HG03066 (cell line): ENCODE results near the gene KRTAP5-10.
"Not testable (repeated sequence)": the region's sequence is repeated elsewhere in the genome, so short reads cannot be mapped to it uniquely, and the experiment has no call there.

Source experiments
- ATAC-seq: cut with Tn5 transposase; IDR thresholded peaks from one replicate; pipeline ENCODE4 v1.9.1; 2021; ENCODE audit warnings: low read depth; ENCODE audit not compliant: unreplicated experiment

The KRTAP5-10 gene

DNA sequence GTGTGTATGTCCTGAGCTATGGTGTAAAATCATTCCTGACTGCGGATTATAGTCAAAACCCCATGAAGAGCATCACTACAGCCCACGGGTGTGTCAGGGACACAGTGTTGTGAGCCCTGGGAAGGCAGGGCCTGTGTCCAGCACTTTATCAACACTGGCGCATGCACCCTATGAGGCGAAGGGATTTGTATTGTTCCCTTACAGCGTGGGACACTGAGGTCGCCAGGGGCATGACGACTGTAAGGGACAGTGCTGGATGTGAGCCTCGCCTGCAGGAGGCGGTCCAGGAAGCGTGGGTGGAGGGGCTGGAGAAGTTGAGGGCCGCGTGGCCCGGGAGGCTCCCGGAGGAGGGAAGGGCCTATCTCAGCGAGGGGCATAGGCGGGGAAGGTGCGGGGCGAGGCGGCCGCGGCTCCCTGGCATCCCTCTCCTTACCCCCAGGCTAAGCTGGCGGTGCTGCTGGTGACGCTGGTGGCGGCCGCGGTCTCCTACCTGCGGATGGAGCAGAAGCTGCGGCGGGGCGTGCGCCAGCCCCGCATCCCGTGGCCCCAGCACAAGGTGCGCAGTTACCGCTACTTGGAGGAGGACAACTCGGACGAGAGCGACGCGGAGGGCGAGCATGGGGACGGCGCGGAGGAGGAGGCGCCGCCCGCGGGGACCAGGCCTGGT is 41.6 kb downstream of the KRTAP5-10 start:
- not testable (repeated sequence) for ATAC-seq

DNA sequence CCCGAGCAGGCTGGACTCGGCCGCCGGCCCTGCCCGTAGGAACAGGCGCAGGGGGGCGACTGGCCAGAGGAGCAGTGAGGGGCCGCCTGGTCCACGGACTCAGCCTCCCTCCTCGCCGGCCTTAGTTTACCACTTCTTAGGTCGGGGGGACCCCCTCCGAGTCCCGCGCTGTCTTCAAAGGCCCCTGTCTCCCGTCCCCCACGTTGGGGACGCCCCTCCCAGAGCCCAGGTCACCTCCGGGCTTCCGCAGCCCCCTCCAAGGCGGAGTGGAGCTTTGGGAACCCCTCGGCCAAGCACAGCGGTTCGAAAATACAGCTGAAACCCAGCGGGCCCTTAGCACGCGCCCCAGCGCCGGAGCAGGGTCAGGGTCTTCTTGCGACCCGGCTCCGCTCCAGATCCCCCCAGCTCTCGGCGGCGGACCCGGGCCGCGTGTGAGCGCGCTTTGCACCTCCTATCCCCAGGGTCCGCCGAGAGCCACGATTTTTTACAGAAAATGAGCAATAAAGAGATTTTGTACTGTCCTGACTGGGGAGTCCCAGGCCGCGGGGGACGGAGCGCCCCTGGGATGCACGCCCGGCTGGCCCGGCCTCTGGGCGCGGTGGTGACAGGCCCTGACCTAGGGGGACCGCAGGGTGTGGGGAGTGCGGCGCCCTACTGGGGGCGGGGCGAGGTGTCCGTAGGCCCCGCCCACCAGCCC is 42.3 kb downstream of the KRTAP5-10 start:
- ATAC-seq: not testable (repeated sequence)

- not testable (repeated sequence) for ATAC-seq
Observed at GRCh38 chr11:71608272-71608671, 42.9 kb downstream of the KRTAP5-10 start.

GRCh38 chr11:71611218-71611910 is 46.0 kb downstream of the KRTAP5-10 start:
- not testable (repeated sequence) for ATAC-seq

GRCh38 chr11:71613931-71614330 is 48.6 kb downstream of the KRTAP5-10 start:
- ATAC-seq: not testable (repeated sequence)

GRCh38 chr11:71614366-71614917 is 49.1 kb downstream of the KRTAP5-10 start:
- not testable (repeated sequence) for ATAC-seq

- ATAC-seq: not testable (repeated sequence)
Observed at GRCh38 chr11:71615003-71615402, 49.6 kb downstream of the KRTAP5-10 start.
